GM15510 (cell line): ENCODE data around the gene PEX11A.

Experiments used
- POLR2A ChIP-seq: IDR thresholded peaks from 3 replicates; pipeline ENCODE4 v1.6.1; 2011; ENCODE audit warnings: borderline replicate concordance; ENCODE audit not compliant: insufficient read length; ENCODE audit errors: extremely low read depth

The PEX11A gene

DNA sequence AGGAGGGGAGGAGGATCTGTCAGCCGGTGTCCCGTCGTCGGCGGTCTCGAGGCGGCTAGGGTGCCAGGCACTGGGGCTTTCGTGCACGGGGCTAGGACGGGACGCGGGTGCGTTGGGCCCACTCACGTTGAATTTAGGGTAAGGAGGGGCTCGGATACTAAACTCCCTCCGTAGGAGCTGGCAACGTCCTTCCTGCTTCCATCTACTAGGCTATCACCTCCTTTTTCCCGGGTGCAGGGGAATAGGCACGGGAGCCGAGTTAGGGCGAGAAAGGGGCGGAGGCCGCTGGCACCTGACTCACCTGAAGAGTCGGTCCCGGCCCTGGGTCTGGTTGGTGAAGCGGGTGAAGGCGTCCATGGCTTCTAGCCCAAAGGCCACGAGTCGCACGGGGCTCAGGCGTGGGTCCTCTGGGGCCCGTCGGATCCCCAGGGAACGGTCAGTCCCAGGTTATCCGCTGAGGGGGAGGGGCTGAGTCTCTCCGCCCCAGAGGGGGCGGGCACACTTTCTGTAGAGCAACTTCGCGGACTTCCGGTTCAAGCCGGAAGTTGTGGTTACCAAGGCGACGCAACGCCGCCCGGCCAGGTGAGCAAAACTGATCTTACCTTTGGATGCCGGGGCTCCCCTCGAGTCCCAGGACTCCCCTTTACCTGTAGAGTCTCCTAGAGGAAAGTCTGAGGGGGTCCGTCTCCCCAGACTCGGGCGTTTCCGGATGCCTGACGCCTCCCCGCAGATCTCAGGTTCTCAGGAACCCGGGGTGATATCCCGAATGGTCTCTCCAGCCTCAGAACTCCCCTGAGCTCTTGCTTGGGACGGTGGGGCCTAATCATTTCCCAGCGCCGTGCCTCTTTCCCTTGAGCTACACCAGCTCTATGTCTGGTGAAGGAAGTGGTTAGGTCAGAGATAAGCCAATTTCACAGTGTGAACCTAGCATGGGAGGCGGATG lies at the start of gene PEX11A, which contains the start of gene WDR93:
Gene PEX11A (minus strand): TSS at position 479 of the 943 bp plus-strand sequence. CDS start 122 bp downstream, at position 357.
Gene WDR93 (plus strand): TSS at position 536 of the 943 bp plus-strand sequence. CDS start 10,936 bp downstream, outside the sequence.
- TF ChIP-seq POLR2A: peak; percentile 22

DNA sequence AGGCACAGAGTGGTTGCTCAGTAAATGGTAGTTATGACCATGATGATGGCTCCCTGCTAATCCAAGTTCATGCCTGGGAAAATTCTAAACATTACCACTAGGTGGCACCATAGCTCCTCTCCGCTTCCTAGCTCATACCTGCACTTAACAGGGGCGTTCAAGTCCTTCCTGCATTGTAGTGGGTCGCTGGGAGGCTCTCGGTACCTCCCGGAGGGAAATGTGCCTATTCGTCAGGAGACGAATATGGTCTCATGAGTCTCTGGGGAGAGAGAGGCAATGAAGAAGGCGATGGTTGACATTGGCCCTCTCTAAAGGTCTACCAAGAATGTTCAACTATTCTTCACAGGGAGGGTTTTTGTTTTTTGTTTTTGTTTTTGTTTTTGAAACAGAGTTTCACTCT lies 49.6 kb upstream of the PEX11A start:
- TF ChIP-seq POLR2A: no peak

- TF ChIP-seq POLR2A: no peak
Observed at GRCh38 chr15:89735773-89736172, 45.2 kb upstream of the PEX11A start.

DNA sequence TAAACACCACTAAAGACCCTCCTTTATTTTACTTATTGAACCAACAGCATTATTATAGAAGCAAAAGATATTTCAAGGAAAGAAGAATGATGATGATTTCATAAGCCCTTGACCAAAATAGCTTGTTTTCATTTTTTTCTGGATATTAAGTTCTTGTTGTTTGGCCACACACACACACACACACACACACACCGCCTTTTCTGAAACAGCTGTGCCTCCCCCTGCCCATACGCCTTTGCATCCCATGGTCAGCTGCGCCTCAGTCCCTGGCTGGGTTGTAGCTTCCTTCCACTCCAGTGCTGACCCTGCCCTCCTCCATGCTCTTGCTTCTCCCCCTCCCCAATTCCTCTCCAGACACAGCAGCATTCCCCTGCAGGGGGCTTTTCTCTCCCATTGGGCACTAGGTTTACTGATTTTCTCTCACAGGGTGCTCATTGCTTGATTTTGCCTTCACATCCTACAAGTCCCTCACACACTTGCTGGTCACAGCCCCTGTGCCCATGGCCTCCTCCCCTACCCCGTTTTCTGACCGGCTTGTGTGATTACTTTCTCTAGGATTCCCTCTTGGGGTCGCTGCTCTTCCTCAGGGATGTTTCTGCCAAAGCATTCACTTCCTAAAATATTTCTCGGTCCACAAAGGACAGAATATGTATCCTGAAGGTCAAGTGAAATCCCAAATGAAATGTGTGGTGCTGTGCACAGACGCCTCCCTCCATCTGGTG lies 42.1 kb upstream of the PEX11A start:
- no peak for TF ChIP-seq POLR2A

DNA sequence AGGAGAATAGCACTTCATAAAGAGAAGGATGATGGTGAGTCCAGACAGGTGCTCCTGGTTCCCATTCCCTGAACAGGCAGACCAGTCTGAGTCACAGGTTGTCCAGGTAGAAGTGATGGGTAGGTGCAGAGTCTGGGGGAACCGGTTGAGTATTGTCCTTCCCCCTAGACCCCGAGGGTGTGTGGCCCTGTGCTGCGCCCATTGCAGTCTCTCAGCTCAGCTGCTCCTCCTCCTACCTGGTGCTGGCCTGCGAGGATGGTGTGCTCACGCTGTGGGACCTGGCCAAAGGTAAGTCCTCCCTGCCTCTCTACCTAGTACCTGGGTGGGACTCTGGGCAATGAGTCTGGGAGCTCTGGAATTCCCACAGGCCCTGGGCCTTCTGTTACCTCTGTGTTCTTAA lies 40.7 kb upstream of the PEX11A start:
- no peak for TF ChIP-seq POLR2A

DNA sequence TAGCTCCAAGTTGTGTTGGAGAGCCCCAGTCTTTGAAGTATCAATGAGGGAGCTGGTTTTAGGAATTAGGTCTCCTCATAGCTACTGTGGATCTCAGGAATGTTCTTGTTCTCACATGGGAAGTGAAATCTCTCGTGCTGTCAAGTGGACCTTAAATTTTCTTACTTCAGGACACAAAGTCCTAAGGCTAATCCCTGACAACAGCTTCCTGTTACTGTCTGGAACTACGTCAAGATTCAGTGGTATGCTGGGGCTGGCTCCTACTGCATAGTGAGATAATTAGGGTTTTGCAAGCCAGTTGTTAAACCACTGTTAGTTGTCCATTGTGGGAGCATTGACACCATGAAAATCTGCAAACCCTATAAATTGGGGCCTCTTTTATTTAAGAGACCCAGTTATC lies 37.7 kb upstream of the PEX11A start:
- TF ChIP-seq POLR2A: no peak

- no peak for TF ChIP-seq POLR2A
Observed at GRCh38 chr15:89725064-89725463, 34.5 kb upstream of the PEX11A start.

GRCh38 chr15:89724621-89725020 lies 34.1 kb upstream of the PEX11A start:
- TF ChIP-seq POLR2A: no peak

- no peak for TF ChIP-seq POLR2A
Observed at GRCh38 chr15:89723031-89723430, 32.5 kb upstream of the PEX11A start.

DNA sequence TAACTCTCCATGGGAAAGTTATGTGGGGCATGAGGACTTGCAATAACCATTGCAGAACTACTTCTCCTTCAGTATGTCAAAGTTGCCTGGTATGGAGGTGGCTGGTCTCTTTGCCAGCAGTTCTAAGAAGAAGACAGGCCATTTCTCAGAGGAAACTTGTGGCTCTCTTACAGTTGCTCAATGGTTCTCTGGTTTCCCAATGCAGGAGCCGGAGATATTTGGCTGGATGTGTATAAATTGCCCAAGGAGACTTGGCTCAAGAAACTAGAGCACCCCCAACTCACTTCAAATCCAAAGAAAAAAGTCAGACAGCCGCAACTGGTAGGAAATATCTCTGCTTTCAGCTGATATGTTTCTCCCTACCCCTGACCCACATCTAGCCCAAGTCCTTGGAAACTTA lies 24.2 kb upstream of the PEX11A start:
- no peak for TF ChIP-seq POLR2A

DNA sequence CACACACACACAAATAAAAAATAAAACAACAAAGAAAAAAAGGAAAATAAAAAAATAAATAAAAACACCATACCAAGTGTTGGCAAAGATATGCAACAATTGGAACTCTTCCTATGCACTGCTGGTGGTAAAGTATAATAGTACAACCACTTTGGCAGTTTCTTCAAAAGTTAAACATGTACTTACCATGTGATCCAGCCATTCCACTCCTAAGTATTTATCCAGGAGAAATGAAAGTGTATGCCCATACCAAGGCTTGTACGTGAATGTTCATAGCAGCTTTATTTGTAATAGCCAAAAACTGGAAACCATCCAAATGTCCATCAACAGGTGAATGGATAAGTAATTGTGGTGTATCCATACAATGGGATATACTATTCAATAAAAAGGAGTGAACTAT lies 17.0 kb upstream of the PEX11A start:
- TF ChIP-seq POLR2A: no peak

- TF ChIP-seq POLR2A: no peak
Observed at GRCh38 chr15:89704411-89704810, 13.9 kb upstream of the PEX11A start.

GRCh38 chr15:89695198-89695597 lies 4.6 kb upstream of the PEX11A start:
- TF ChIP-seq POLR2A: no peak

- TF ChIP-seq POLR2A: no peak
Observed at GRCh38 chr15:89693696-89694095, 3.1 kb upstream of the PEX11A start.

- no peak for TF ChIP-seq POLR2A
Observed at GRCh38 chr15:89693091-89693490, 2.5 kb upstream of the PEX11A start.

- no peak for TF ChIP-seq POLR2A
Observed at GRCh38 chr15:89686522-89686921, 4.0 kb downstream of the PEX11A start.

DNA sequence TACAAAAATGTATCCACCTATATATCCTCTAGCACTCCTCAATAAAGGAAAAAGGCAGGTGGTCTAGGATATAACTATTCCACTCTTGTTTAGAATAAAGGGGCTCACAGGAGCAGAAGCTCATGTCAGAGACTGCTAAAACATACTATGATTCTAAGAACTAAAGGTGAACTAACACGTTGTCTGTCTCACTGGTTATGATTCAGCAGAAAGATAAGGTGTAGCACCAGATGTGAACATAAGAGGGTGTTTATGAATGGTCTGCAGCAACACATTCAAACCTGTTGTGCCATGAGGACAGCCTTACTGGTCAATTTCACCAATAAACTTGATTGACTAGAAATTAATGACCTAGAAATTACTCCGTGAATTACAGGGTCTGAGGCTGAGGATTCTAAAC lies 4.6 kb downstream of the PEX11A start:
- TF ChIP-seq POLR2A: no peak

DNA sequence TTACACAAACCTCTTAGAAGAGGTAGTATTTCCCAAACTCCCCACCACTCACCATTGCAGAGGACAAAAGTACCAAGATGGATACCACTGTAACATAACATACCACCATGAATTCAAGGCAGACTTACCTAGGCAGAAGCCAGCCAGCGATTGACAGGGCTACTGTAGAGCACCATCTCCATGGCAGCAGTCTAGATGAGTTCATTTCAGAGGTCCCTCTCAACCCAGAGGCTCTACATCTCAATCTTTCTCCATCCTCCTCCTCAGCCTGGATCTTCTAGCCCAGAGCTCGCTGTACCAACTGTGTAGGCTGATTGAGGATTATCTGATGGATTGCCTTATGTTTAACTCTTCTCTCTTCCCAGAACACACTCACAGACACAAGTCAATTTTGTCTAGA lies 9.4 kb downstream of the PEX11A start:
- no peak for TF ChIP-seq POLR2A
